ENCODE results near the gene MINDY4.

Gene MINDY4

GRCh38 chr7:30870821-30871518, 99.8 kb downstream of the MINDY4 start:
- no peak overlapping the region for H3K14ac ChIP-seq (ENCODE audit: low read length)
- no peak overlapping the region for H3K4me3 ChIP-seq (ENCODE audit: low read depth, low read length)
- H3K4ac ChIP-seq (ENCODE audit: low read depth, low read length) = no peak overlapping the region
- H3K27me3 ChIP-seq (ENCODE audit: insufficient read depth, low read length) = no peaks in the 10 kb centered on the region
- H3K79me2 ChIP-seq (ENCODE audit: control insufficient read depth, insufficient read depth, low read length, poor library complexity) = no peaks in the 10 kb centered on the region
- no peak overlapping the region for H3K4me2 ChIP-seq (ENCODE audit: low read length)
- no peak for DNase-seq
- H2BK120ac ChIP-seq (ENCODE audit: insufficient read depth, low read length, poor library complexity) = no peak overlapping the region
- H3K4me1 ChIP-seq (ENCODE audit: control insufficient read depth in 1 of 2, insufficient read depth in 2 of 2, low read length in 2 of 2) = no peaks in the 10 kb centered on the region
- H2BK12ac ChIP-seq (ENCODE audit: low read length) = no peak overlapping the region
- H2AFZ ChIP-seq (ENCODE audit: insufficient read depth, low read length, poor library complexity) = no peak overlapping the region
- H3K18ac ChIP-seq (ENCODE audit: low read length) = no peak overlapping the region
- no peak overlapping the region for H2BK5ac ChIP-seq (ENCODE audit: low read depth, low read length, poor library complexity)
- H4K12ac ChIP-seq (ENCODE audit: low read depth, low read length) = no peak overlapping the region
- peaks cover 2% of the 10 kb centered on the region for H3K9me3 ChIP-seq (ENCODE audit: insufficient read depth, low read depth, low read length)
- H3K27ac ChIP-seq (ENCODE audit: low read depth, low read length) = no peak overlapping the region
- H3K9ac ChIP-seq (ENCODE audit: low read length) = no peak overlapping the region
- no peak overlapping the region for H3K23ac ChIP-seq (ENCODE audit: low read length)
- H4K91ac ChIP-seq (ENCODE audit: low read depth, low read length) = no peak overlapping the region
- no peaks in the 10 kb centered on the region for H3K79me1 ChIP-seq (ENCODE audit: low read length)
- H2AK5ac ChIP-seq (ENCODE audit: low read length) = no peak overlapping the region
- no CpG with 5 or more reads among the region's 10 CpGs for WGBS (ENCODE audit: extremely low coverage, insufficient coverage, insufficient read length)
- no peak overlapping the region for H4K8ac ChIP-seq (ENCODE audit: low read depth, low read length)
- peaks cover 2 to 5% of the 10 kb centered on the region in 2 experiments for H3K36me3 ChIP-seq (ENCODE audit: control insufficient read depth in 1 of 2, insufficient read depth in 2 of 2, low read length in 2 of 2)

GRCh38 chr7:30871655-30872054, 100.4 kb downstream of the MINDY4 start:
- Histone ChIP-seq H2AK5ac (ENCODE audit: low read length) (no peak overlapping the region), H3K4me2 (ENCODE audit: low read length) (no peak overlapping the region), H3K4me1 (ENCODE audit: control insufficient read depth in 1 of 2, insufficient read depth in 2 of 2, low read length in 2 of 2) (peaks cover 4 to 5% of the 10 kb centered on the region in 2 experiments), H3K27me3 (ENCODE audit: insufficient read depth, low read length) (no peaks in the 10 kb centered on the region), H3K4ac (ENCODE audit: low read depth, low read length) (no peak overlapping the region), H3K9me3 (ENCODE audit: insufficient read depth, low read depth, low read length) (peaks cover 2% of the 10 kb centered on the region), H3K79me1 (ENCODE audit: low read length) (no peaks in the 10 kb centered on the region), H2BK120ac (ENCODE audit: insufficient read depth, low read length, poor library complexity) (no peak overlapping the region), H3K4me3 (ENCODE audit: low read depth, low read length) (no peak overlapping the region), H3K14ac (ENCODE audit: low read length) (no peak overlapping the region), H3K36me3 (ENCODE audit: control insufficient read depth in 1 of 2, insufficient read depth in 2 of 2, low read length in 2 of 2) (peaks cover 2 to 5% of the 10 kb centered on the region in 2 experiments), H3K79me2 (ENCODE audit: control insufficient read depth, insufficient read depth, low read length, poor library complexity) (no peaks in the 10 kb centered on the region), H3K9ac (ENCODE audit: low read length) (no peak overlapping the region), H4K12ac (ENCODE audit: low read depth, low read length) (no peak overlapping the region), H4K8ac (ENCODE audit: low read depth, low read length) (no peak overlapping the region), H3K23ac (ENCODE audit: low read length) (no peak overlapping the region), H3K27ac (ENCODE audit: low read depth, low read length) (no peak overlapping the region), H2BK5ac (ENCODE audit: low read depth, low read length, poor library complexity) (no peak overlapping the region), H4K91ac (ENCODE audit: low read depth, low read length) (no peak overlapping the region), H3K18ac (ENCODE audit: low read length) (no peak overlapping the region), H2BK12ac (ENCODE audit: low read length) (no peak overlapping the region), H2AFZ (ENCODE audit: insufficient read depth, low read length, poor library complexity) (no peak overlapping the region)
- no peak for DNase-seq
- no CpG with 5 or more reads among the region's 5 CpGs for whole genome bisulfite sequencing (ENCODE audit: extremely low coverage, insufficient coverage, insufficient read length)

GRCh38 chr7:30873207-30873606, 102.0 kb downstream of the MINDY4 start:
- H3K79me2 ChIP-seq (ENCODE audit: control insufficient read depth, insufficient read depth, low read length, poor library complexity) = no peaks in the 10 kb centered on the region
- H2AFZ ChIP-seq (ENCODE audit: insufficient read depth, low read length, poor library complexity) = no peak overlapping the region
- H4K8ac ChIP-seq (ENCODE audit: low read depth, low read length) = no peak overlapping the region
- H4K12ac ChIP-seq (ENCODE audit: low read depth, low read length) = no peak overlapping the region
- no peak overlapping the region for H2BK120ac ChIP-seq (ENCODE audit: insufficient read depth, low read length, poor library complexity)
- H3K4me2 ChIP-seq (ENCODE audit: low read length) = no peak overlapping the region
- no peak overlapping the region for H4K91ac ChIP-seq (ENCODE audit: low read depth, low read length)
- H3K4ac ChIP-seq (ENCODE audit: low read depth, low read length) = no peak overlapping the region
- no peak overlapping the region for H3K23ac ChIP-seq (ENCODE audit: low read length)
- no peak overlapping the region for H3K18ac ChIP-seq (ENCODE audit: low read length)
- no peak overlapping the region for H3K4me3 ChIP-seq (ENCODE audit: low read depth, low read length)
- no peak for DNase-seq
- H3K36me3 ChIP-seq (ENCODE audit: control insufficient read depth in 1 of 2, insufficient read depth in 2 of 2, low read length in 2 of 2) = peaks cover 2 to 5% of the 10 kb centered on the region in 2 experiments
- peaks cover 12% of the 10 kb centered on the region in 2 experiments for H3K4me1 ChIP-seq (ENCODE audit: control insufficient read depth in 1 of 2, insufficient read depth in 2 of 2, low read length in 2 of 2)
- no peak overlapping the region for H2BK5ac ChIP-seq (ENCODE audit: low read depth, low read length, poor library complexity)
- H3K14ac ChIP-seq (ENCODE audit: low read length) = no peak overlapping the region
- no peak overlapping the region for H2AK5ac ChIP-seq (ENCODE audit: low read length)
- H3K79me1 ChIP-seq (ENCODE audit: low read length) = no peaks in the 10 kb centered on the region
- no peaks in the 10 kb centered on the region for H3K27me3 ChIP-seq (ENCODE audit: insufficient read depth, low read length)
- no peak overlapping the region for H3K9ac ChIP-seq (ENCODE audit: low read length)
- H3K27ac ChIP-seq (ENCODE audit: low read depth, low read length) = no peak overlapping the region
- H2BK12ac ChIP-seq (ENCODE audit: low read length) = no peak overlapping the region
- H3K9me3 ChIP-seq (ENCODE audit: insufficient read depth, low read depth, low read length) = peaks cover 2% of the 10 kb centered on the region
- no CpG with 5 or more reads among the region's 2 CpGs for WGBS (ENCODE audit: extremely low coverage, insufficient coverage, insufficient read length)

GRCh38 chr7:30873656-30874055, 102.4 kb downstream of the MINDY4 start:
- no CpG with 5 or more reads among the region's 6 CpGs for WGBS (ENCODE audit: extremely low coverage, insufficient coverage, insufficient read length)
- Histone ChIP-seq H2BK12ac (ENCODE audit: low read length) (no peak overlapping the region), H2AK5ac (ENCODE audit: low read length) (no peak overlapping the region)

More at GRCh38 chr7:30873656-30874055, 102.4 kb downstream of the MINDY4 start:
- no peak overlapping the region for H2BK5ac ChIP-seq (ENCODE audit: low read depth, low read length, poor library complexity)
- H3K9me3 ChIP-seq (ENCODE audit: insufficient read depth, low read depth, low read length) = peaks cover 2% of the 10 kb centered on the region
- H3K36me3 ChIP-seq (ENCODE audit: control insufficient read depth in 1 of 2, insufficient read depth in 2 of 2, low read length in 2 of 2) = peaks cover 2 to 5% of the 10 kb centered on the region in 2 experiments
- H3K79me1 ChIP-seq (ENCODE audit: low read length) = no peaks in the 10 kb centered on the region
- no peak for DNase-seq
- H3K23ac ChIP-seq (ENCODE audit: low read length) = no peak overlapping the region
- H4K12ac ChIP-seq (ENCODE audit: low read depth, low read length) = no peak overlapping the region
- no peak overlapping the region for H3K27ac ChIP-seq (ENCODE audit: low read depth, low read length)
- no peak overlapping the region for H2AFZ ChIP-seq (ENCODE audit: insufficient read depth, low read length, poor library complexity)
- H3K27me3 ChIP-seq (ENCODE audit: insufficient read depth, low read length) = no peaks in the 10 kb centered on the region
- no peak overlapping the region for H3K4me3 ChIP-seq (ENCODE audit: low read depth, low read length)
- no peak overlapping the region for H4K91ac ChIP-seq (ENCODE audit: low read depth, low read length)
- H3K18ac ChIP-seq (ENCODE audit: low read length) = no peak overlapping the region
- H4K8ac ChIP-seq (ENCODE audit: low read depth, low read length) = no peak overlapping the region
- H3K4ac ChIP-seq (ENCODE audit: low read depth, low read length) = no peak overlapping the region
- H3K4me2 ChIP-seq (ENCODE audit: low read length) = no peak overlapping the region
- H3K4me1 ChIP-seq (ENCODE audit: control insufficient read depth in 1 of 2, insufficient read depth in 2 of 2, low read length in 2 of 2) = peaks cover 12% of the 10 kb centered on the region in 2 experiments
- H3K9ac ChIP-seq (ENCODE audit: low read length) = no peak overlapping the region
- no peaks in the 10 kb centered on the region for H3K79me2 ChIP-seq (ENCODE audit: control insufficient read depth, insufficient read depth, low read length, poor library complexity)
- H3K14ac ChIP-seq (ENCODE audit: low read length) = no peak overlapping the region
- no peak overlapping the region for H2BK120ac ChIP-seq (ENCODE audit: insufficient read depth, low read length, poor library complexity)
